Naive thymus-derived CD4-positive, alpha-beta T cell (primary cell): ENCODE results near the gene TBC1D16. TPM values are rescaled to one million over a fixed set of nuclear protein-coding genes. Genes with fewer than 3 reads are reported as not detected.

Experiments used
- ATAC-seq: fragments of 150-1000 bp; cut with Tn5 transposase; 2 replicates; pipeline ENCODE4 v1.10.0; 2021; ENCODE audit warnings: mild to moderate bottlenecking, moderate library complexity
- CTCF ChIA-PET: fragments of 350-600 bp; sonication (Branson Sonifier 250); formaldehyde crosslinking; loops from one replicate; lab custom pipeline; 2021; ENCODE audit warnings: antibody characterized with exemption; lab: Charles Lee
- POLR2A ChIA-PET: fragments of 350-600 bp; sonication (Branson Sonifier 250); formaldehyde crosslinking; loops from one replicate; lab custom pipeline; 2021; ENCODE audit warnings: antibody characterized with exemption, inconsistent platforms; lab: Charles Lee
- DNase-seq, 9 donors: peaks; one replicate each; pipeline versions ENCODE4 v3.0.0 to v3.0.0-alpha.2; 2020 to 2022; ENCODE audit warnings: mixed read lengths in 1 of 9
- H3K27ac ChIP-seq: one replicate; pipeline ENCODE4 v1.7.0; 2013; ENCODE audit warnings: mild to moderate bottlenecking, low read depth, low read length, moderate library complexity
- H3K27me3 ChIP-seq, 2 donors: one replicate each; pipeline ENCODE4 v1.7.0; 2013; ENCODE audit warnings: low read length in 2 of 2, mild to moderate bottlenecking in 2 of 2, moderate library complexity in 2 of 2; ENCODE audit not compliant: control insufficient read depth in 2 of 2, insufficient read depth in 2 of 2
- H3K36me3 ChIP-seq, 3 experiments: 1 replicate in 2 of 3; 2 replicates in 1 of 3; pipeline ENCODE4 v1.7.0; 2013; ENCODE audit warnings: low read length in 3 of 3, mild to moderate bottlenecking in 3 of 3, moderate library complexity in 1 of 3; ENCODE audit not compliant: insufficient read depth in 3 of 3, control insufficient read depth in 2 of 3
- H3K4me1 ChIP-seq, 2 donors: one replicate each; pipeline ENCODE4 v1.7.0; 2013; ENCODE audit warnings: low read length in 2 of 2, mild to moderate bottlenecking in 2 of 2, moderate library complexity in 1 of 2; ENCODE audit not compliant: control insufficient read depth in 2 of 2, insufficient read depth in 2 of 2
- H3K4me3 ChIP-seq: 2 replicates; pipeline ENCODE4 v1.7.0; 2013; ENCODE audit warnings: mild to moderate bottlenecking, low read length
- H3K9me3 ChIP-seq, 3 experiments: 1 replicate in 2 of 3; 2 replicates in 1 of 3; pipeline ENCODE4 v1.7.0; 2013; ENCODE audit warnings: low read length in 3 of 3; ENCODE audit not compliant: control insufficient read depth in 2 of 3
- H3K27ac Mint-ChIP-seq, 9 donors: one replicate each; pipeline ENCODE4 v1.8.0; 2020 to 2022; ENCODE audit warnings: mixed read lengths in 9 of 9, mild to moderate bottlenecking in 8 of 9, moderate library complexity in 5 of 9, inconsistent platforms in 2 of 9
- H3K27me3 Mint-ChIP-seq, 5 donors: one replicate each; pipeline ENCODE4 v1.8.0; 2021 to 2022; ENCODE audit warnings: mixed read lengths in 5 of 5, mild to moderate bottlenecking in 1 of 5
- H3K36me3 Mint-ChIP-seq, 5 donors: one replicate each; pipeline ENCODE4 v1.8.0; 2020 to 2022; ENCODE audit warnings: mixed read lengths in 5 of 5, mild to moderate bottlenecking in 3 of 5, inconsistent platforms in 1 of 5
- H3K4me1 Mint-ChIP-seq, 7 donors: one replicate each; pipeline ENCODE4 v1.8.0; 2020 to 2022; ENCODE audit warnings: mixed read lengths in 7 of 7, mild to moderate bottlenecking in 3 of 7, inconsistent platforms in 1 of 7
- H3K4me3 Mint-ChIP-seq, 10 donors: one replicate each; pipeline ENCODE4 v1.8.0; 2020 to 2022; ENCODE audit warnings: mild to moderate bottlenecking in 10 of 10, mixed read lengths in 10 of 10, moderate library complexity in 6 of 10, inconsistent platforms in 2 of 10
- H3K9me3 Mint-ChIP-seq, 11 donors: one replicate each; pipeline ENCODE4 v1.8.0; 2020 to 2022; ENCODE audit warnings: mixed read lengths in 11 of 11, mild to moderate bottlenecking in 4 of 11, inconsistent platforms in 1 of 11, moderate library complexity in 1 of 11
- intact Hi-C, 2 donors: fragments of 100-400 bp; cut with micrococcal nuclease; formaldehyde crosslinking; loops; one replicate each; pipeline ENCODE4 v1.15.1; 2023
- polyA plus RNA-seq, 2 donors: library from polyadenylated mRNA; unstranded; fragments of 300-500 nt; fragmentation: Illumina TruSeq; gene quantifications; one replicate each; pipeline ENCODE4 v1.2.3, GENCODE V29; 2021
- total RNA-seq, 6 experiments: library from RNA in 5 of 6; stranded (reverse) in 5 of 6; gene quantifications; 1 replicate in 5 of 6; 2 replicates in 1 of 6; pipeline ENCODE4 v1.2.3 and lab custom pipeline; 2021 to 2026

TBC1D16 gene
- total and polyA plus RNA-seq, 7 experiments from 2014 or later = 0.44 to 2.5 (median 1.2) TPM

- Mint-ChIP-seq H3K4me3 (no peak overlapping the region), H3K27ac (peak overlapping the region in 2 of 9 donors; percentile 21 to 78), H3K4me1 (peaks cover 14 to 30% (median 22%) of the 10 kb centered on the region in 7 donors), H3K36me3 (no peaks in the 10 kb centered on the region), H3K9me3 (no peaks in the 10 kb centered on the region), H3K27me3 (no peaks in the 10 kb centered on the region)
- POLR2A ChIA-PET = interaction anchor here (0.9 to 1.1 kb wide), 2 partner anchors 9 to 99 kb away, joined by 3 read pairs; partner anchors contain the start of gene GAA
- Histone ChIP-seq H3K4me3 (no peak overlapping the region), H3K36me3 (no peaks in the 10 kb centered on the region), H3K27ac (no peak overlapping the region), H3K4me1 (peaks cover 11 to 12% of the 10 kb centered on the region in 2 donors), H3K9me3 (no peaks in the 10 kb centered on the region), H3K27me3 (no peaks in the 10 kb centered on the region)
- intact Hi-C loops = no loop called here
- ATAC-seq (no peak), DNase-seq (peak in 1 of 9 donors; percentile 3)
- CTCF ChIA-PET = no interaction called here
These were observed 33.5 kb downstream of the TBC1D16 start for GRCh38 chr17:80002070-80002641.

GRCh38 chr17:80000981-80001775, 34.5 kb downstream of the TBC1D16 start:
- no peaks in the 10 kb centered on the region for H3K27me3 ChIP-seq
- no peaks in the 10 kb centered on the region for H3K36me3 ChIP-seq
- H3K4me1 ChIP-seq = peaks cover 18 to 21% of the 10 kb centered on the region in 2 donors
- H3K9me3 ChIP-seq = no peaks in the 10 kb centered on the region
- intact Hi-C loops = no loop called here
- no peak overlapping the region for H3K4me3 ChIP-seq
- H3K4me1 Mint-ChIP-seq = peaks cover 19 to 38% (median 31%) of the 10 kb centered on the region in 7 donors
- POLR2A ChIA-PET = interaction anchor here (1.1 kb wide), 1 partner anchor 100 kb away, joined by 3 read pairs; the partner anchor contains the start of gene GAA
- no peaks in the 10 kb centered on the region for H3K27me3 Mint-ChIP-seq
- H3K36me3 Mint-ChIP-seq = no peaks in the 10 kb centered on the region
- ATAC-seq = no peak
- DNase-seq = peak in 1 of 9 donors; percentile 4
- H3K27ac ChIP-seq = no peak overlapping the region
- no peaks in the 10 kb centered on the region for H3K9me3 Mint-ChIP-seq
- no peak overlapping the region for H3K27ac Mint-ChIP-seq
- CTCF ChIA-PET = interaction anchor here (0.5 to 1.0 kb wide), 2 partner anchors 160 to 330 kb away, joined by 3 read pairs; no protein-coding TSS in a partner anchor
- no peak overlapping the region for H3K4me3 Mint-ChIP-seq

GRCh38 chr17:80000136-80000535, 35.5 kb downstream of the TBC1D16 start:
- POLR2A ChIA-PET = interaction anchor here (0.7 kb wide), 1 partner anchor 254 kb away, joined by 3 read pairs; no protein-coding TSS in a partner anchor
- H3K4me1 ChIP-seq = peaks cover 26 to 28% of the 10 kb centered on the region in 2 donors
- H3K4me3 Mint-ChIP-seq = no peak overlapping the region
- no peaks in the 10 kb centered on the region for H3K9me3 ChIP-seq
- intact Hi-C loops = no loop called here
- no peaks in the 10 kb centered on the region for H3K36me3 Mint-ChIP-seq
- no peaks in the 10 kb centered on the region for H3K9me3 Mint-ChIP-seq
- H3K27me3 ChIP-seq = no peaks in the 10 kb centered on the region
- H3K4me1 Mint-ChIP-seq = peaks cover 18 to 41% (median 32%) of the 10 kb centered on the region in 7 donors
- no peaks in the 10 kb centered on the region for H3K27me3 Mint-ChIP-seq
- peak overlapping the region in 4 of 9 donors; percentile 14 to 64 (median 41) for H3K27ac Mint-ChIP-seq
- DNase-seq (no peak), ATAC-seq (no peak)
- CTCF ChIA-PET = interaction anchor here (0.7 to 1.1 kb wide), 3 partner anchors 8 to 254 kb away, joined by 3 to 4 read pairs (median 4); no protein-coding TSS in a partner anchor
- H3K4me3 ChIP-seq = no peak overlapping the region
- no peaks in the 10 kb centered on the region for H3K36me3 ChIP-seq
- H3K27ac ChIP-seq = no peak overlapping the region

- peak; percentile 46 to 96 (median 93) for DNase-seq
- peak overlapping the region; percentile 72 to 88 (median 82) for H3K4me3 Mint-ChIP-seq
- ATAC-seq = peak; percentile 97
- ChIA-PET POLR2A (interaction anchor here (0.6 to 2.5 kb wide), 10 partner anchors 17 to 904 kb away, joined by 3 to 10 read pairs (median 3); partner anchors contain the start of genes CBX4, CBX8 and GAA), CTCF (interaction anchor here (0.6 to 2.2 kb wide), 6 partner anchors 8 to 255 kb away, joined by 3 to 11 read pairs (median 4); no protein-coding TSS in a partner anchor)
- H3K36me3 Mint-ChIP-seq = no peaks in the 10 kb centered on the region
- Histone ChIP-seq H3K27ac (peak overlapping the region; percentile 85), H3K9me3 (no peaks in the 10 kb centered on the region), H3K4me3 (peak overlapping the region; percentile 50), H3K36me3 (no peaks in the 10 kb centered on the region), H3K27me3 (no peaks in the 10 kb centered on the region), H3K4me1 (peaks cover 39 to 45% of the 10 kb centered on the region in 2 donors)
- intact Hi-C loops = loop anchor here in 1 of 2 donors (1.0 to 10.0 kb wide), 9 partner anchors 8 to 922 kb away; partner anchors contain the start of genes CBX4, CBX8, CCDC40 and EIF4A3
- no peaks in the 10 kb centered on the region for H3K27me3 Mint-ChIP-seq
- H3K9me3 Mint-ChIP-seq = no peaks in the 10 kb centered on the region
- peaks cover 29 to 63% (median 46%) of the 10 kb centered on the region in 7 donors for H3K4me1 Mint-ChIP-seq
- peak overlapping the region; percentile 92 to 99 (median 97) for H3K27ac Mint-ChIP-seq
These were observed 38.5 kb downstream of the TBC1D16 start for GRCh38 chr17:79997011-79997660.

- Mint-ChIP-seq H3K27me3 (no peaks in the 10 kb centered on the region), H3K4me1 (peaks cover 30 to 64% (median 47%) of the 10 kb centered on the region in 7 donors), H3K27ac (peak overlapping the region; percentile 92 to 99 (median 97)), H3K9me3 (no peaks in the 10 kb centered on the region), H3K4me3 (peak overlapping the region in 8 of 10 donors; percentile 19 to 88 (median 78)), H3K36me3 (no peaks in the 10 kb centered on the region)
- H3K27ac ChIP-seq = peak overlapping the region; percentile 85
- H3K36me3 ChIP-seq = no peaks in the 10 kb centered on the region
- intact Hi-C loops = loop anchor here in 1 of 2 donors (2.0 to 10.0 kb wide), 2 partner anchors 265 to 921 kb away; partner anchors contain the start of genes ENGASE and RNF213
- no peaks in the 10 kb centered on the region for H3K9me3 ChIP-seq
- DNase-seq (peak in 1 of 9 donors; percentile 9), ATAC-seq (no peak)
- no peaks in the 10 kb centered on the region for H3K27me3 ChIP-seq
- ChIA-PET POLR2A (interaction anchor here (0.6 to 2.5 kb wide), 10 partner anchors 18 to 903 kb away, joined by 3 to 10 read pairs (median 3); partner anchors contain the start of genes CBX4, CBX8 and GAA), CTCF (interaction anchor here (1.0 to 2.2 kb wide), 3 partner anchors 9 to 150 kb away, joined by 4 to 11 read pairs (median 5); no protein-coding TSS in a partner anchor)
- H3K4me1 ChIP-seq = peaks cover 42 to 48% of the 10 kb centered on the region in 2 donors
- peak overlapping the region; percentile 12 for H3K4me3 ChIP-seq
These were observed 39.4 kb downstream of the TBC1D16 start for GRCh38 chr17:79996291-79996690.
